Measurements from ENCODE around the gene LARP1B.

The LARP1B gene

DNA sequence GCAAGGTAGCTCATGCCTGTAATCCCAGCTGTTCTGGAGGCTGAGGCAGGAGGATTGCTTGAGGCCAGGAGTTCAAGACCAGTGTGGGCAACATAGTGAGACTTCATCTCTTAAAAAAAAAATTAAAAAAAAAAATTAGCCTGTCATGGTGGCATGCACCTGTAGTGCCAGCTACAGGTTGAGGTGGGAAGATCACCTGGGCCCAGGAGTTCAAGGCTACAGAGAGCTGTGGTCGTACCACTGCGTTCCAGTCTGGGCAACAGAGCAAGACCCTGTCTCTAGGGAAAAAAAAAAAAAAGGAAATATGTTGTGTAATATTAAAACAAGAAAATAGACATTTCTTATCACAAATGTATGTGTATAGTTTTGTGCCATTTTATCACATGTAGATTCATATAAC, 97.8 kb downstream of the LARP1B start:
- Histone ChIP-seq H3K9ac (ENCODE audit: low read length) (no peak overlapping the region), H3K4me3 (ENCODE audit: low read length) (no peak overlapping the region), H3K27ac (ENCODE audit: low read length) (no peak overlapping the region), H3K4me2 (ENCODE audit: low read length) (no peak overlapping the region), H3K27me3 (ENCODE audit: low read depth, low read length) (no peaks in the 10 kb centered on the region), H3K4me1 (ENCODE audit: low read length) (no peaks in the 10 kb centered on the region), H3K79me2 (ENCODE audit: low read length) (no peaks in the 10 kb centered on the region), H2AFZ (ENCODE audit: low read depth, low read length) (no peak overlapping the region), H3K9me3 (ENCODE audit: insufficient read depth, low read length) (no peaks in the 10 kb centered on the region), H3K36me3 (replicated peaks; ENCODE audit: low read depth, low read length) (peaks cover 10% of the 10 kb centered on the region), H4K20me1 (ENCODE audit: insufficient read depth, low read length) (0 out of 2 replicates have a peak, but pooled peaks cover 5% of the 10 kb centered on the region)
- TF ChIP-seq, protein P1, sequence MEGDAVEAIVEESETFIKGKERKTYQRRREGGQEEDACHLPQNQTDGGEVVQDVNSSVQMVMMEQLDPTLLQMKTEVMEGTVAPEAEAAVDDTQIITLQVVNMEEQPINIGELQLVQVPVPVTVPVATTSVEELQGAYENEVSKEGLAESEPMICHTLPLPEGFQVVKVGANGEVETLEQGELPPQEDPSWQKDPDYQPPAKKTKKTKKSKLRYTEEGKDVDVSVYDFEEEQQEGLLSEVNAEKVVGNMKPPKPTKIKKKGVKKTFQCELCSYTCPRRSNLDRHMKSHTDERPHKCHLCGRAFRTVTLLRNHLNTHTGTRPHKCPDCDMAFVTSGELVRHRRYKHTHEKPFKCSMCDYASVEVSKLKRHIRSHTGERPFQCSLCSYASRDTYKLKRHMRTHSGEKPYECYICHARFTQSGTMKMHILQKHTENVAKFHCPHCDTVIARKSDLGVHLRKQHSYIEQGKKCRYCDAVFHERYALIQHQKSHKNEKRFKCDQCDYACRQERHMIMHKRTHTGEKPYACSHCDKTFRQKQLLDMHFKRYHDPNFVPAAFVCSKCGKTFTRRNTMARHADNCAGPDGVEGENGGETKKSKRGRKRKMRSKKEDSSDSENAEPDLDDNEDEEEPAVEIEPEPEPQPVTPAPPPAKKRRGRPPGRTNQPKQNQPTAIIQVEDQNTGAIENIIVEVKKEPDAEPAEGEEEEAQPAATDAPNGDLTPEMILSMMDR (IDR thresholded peaks at IDR 0.05; ENCODE audit: low read depth, low read length) = no peak
- no peak for TF ChIP-seq EZH2phosphoT487 (IDR thresholded peaks at IDR 0.05; ENCODE audit: low read depth)

DNA sequence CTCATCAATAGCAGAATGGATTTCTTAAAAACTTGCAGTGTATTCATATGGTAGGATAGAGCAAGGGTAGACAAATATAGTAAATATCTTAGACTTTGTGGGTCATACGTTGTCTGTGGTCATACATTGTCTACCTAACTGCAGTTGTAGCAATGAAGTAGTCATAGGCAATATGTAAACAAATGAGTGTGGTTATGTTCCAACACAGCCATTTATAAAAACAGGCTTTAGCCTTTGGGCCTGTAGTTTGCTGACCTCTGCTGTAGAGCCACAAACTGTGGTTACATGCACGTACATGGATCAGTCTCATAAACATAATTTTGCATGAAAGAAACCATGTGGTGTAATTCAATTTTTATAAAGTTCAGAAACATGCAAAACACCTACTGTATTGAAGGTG, 98.9 kb downstream of the LARP1B start:
- H2AFZ ChIP-seq (ENCODE audit: low read depth, low read length) = no peak overlapping the region
- no peak for TF ChIP-seq EZH2phosphoT487 (IDR thresholded peaks at IDR 0.05; ENCODE audit: low read depth)
- TF ChIP-seq, protein P1 (IDR thresholded peaks at IDR 0.05; ENCODE audit: low read depth, low read length) = no peak
- no peaks in the 10 kb centered on the region for H3K4me1 ChIP-seq (ENCODE audit: low read length)
- 0 out of 2 replicates have a peak, but pooled peaks cover 5% of the 10 kb centered on the region for H4K20me1 ChIP-seq (ENCODE audit: insufficient read depth, low read length)
- H3K9me3 ChIP-seq (ENCODE audit: insufficient read depth, low read length) = no peaks in the 10 kb centered on the region
- H3K4me2 ChIP-seq (ENCODE audit: low read length) = no peak overlapping the region
- H3K36me3 ChIP-seq (replicated peaks; ENCODE audit: low read depth, low read length) = peaks cover 10% of the 10 kb centered on the region
- no peak overlapping the region for H3K4me3 ChIP-seq (ENCODE audit: low read length)
- H3K27ac ChIP-seq (ENCODE audit: low read length) = no peak overlapping the region
- H3K79me2 ChIP-seq (ENCODE audit: low read length) = no peaks in the 10 kb centered on the region
- H3K27me3 ChIP-seq (ENCODE audit: low read depth, low read length) = no peaks in the 10 kb centered on the region
- no peak overlapping the region for H3K9ac ChIP-seq (ENCODE audit: low read length)

DNA sequence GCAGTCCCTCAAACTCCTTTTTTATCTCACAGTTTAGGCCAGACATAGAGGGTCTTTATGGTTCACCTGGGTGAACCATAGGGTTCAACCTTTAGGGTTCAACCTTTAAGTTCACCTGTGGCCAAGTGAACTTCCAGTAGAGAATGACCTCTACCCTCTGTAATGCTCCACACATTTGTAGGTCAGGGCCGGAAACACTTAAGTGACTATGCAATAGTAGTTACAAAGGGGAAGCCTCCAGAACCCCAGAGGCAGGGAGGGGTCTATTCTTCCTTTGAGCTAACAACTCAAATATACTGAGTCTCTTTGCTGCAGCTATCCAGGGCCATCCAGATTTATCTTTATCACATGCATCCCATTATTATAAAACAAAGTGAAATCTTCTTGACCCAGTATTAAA, 100.0 kb downstream of the LARP1B start:
- Histone ChIP-seq H3K36me3 (replicated peaks; ENCODE audit: low read depth, low read length) (peaks cover 4% of the 10 kb centered on the region), H3K4me2 (ENCODE audit: low read length) (no peak overlapping the region), H3K9ac (ENCODE audit: low read length) (no peak overlapping the region), H2AFZ (ENCODE audit: low read depth, low read length) (no peak overlapping the region), H3K27me3 (ENCODE audit: low read depth, low read length) (no peaks in the 10 kb centered on the region), H3K27ac (ENCODE audit: low read length) (no peak overlapping the region), H3K9me3 (ENCODE audit: insufficient read depth, low read length) (no peaks in the 10 kb centered on the region), H3K4me3 (ENCODE audit: low read length) (no peak overlapping the region), H4K20me1 (ENCODE audit: insufficient read depth, low read length) (0 out of 2 replicates have a peak, but pooled peaks cover 5% of the 10 kb centered on the region), H3K79me2 (ENCODE audit: low read length) (no peaks in the 10 kb centered on the region), H3K4me1 (ENCODE audit: low read length) (no peaks in the 10 kb centered on the region)
- no peak for TF ChIP-seq EZH2phosphoT487 (IDR thresholded peaks at IDR 0.05; ENCODE audit: low read depth)
- TF ChIP-seq, protein P1 (IDR thresholded peaks at IDR 0.05; ENCODE audit: low read depth, low read length) = no peak

DNA sequence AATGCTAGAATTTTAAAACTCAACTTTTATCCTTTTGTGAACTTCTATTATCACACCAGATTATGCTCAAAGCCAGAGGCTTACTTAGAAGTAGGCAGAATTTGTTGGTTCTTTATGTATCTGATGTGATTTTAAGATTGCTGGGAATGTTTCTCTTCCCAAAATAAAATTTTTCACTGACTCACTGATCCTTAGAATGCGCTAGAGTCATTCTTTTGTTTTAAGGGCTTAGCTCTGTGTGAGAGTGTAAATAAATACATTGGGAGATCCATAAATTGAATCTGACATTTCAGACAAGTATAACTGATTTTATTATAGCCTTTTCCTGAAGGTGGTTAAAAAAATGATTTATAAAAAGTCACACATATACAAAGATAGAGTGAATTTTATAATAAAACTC, 101.3 kb downstream of the LARP1B start:
- Histone ChIP-seq H3K9ac (ENCODE audit: low read length) (no peak overlapping the region), H3K36me3 (replicated peaks; ENCODE audit: low read depth, low read length) (peaks cover under 1% of the 10 kb centered on the region), H4K20me1 (ENCODE audit: insufficient read depth, low read length) (0 out of 2 replicates have a peak, but pooled peaks cover 5% of the 10 kb centered on the region), H3K9me3 (ENCODE audit: insufficient read depth, low read length) (no peaks in the 10 kb centered on the region), H2AFZ (ENCODE audit: low read depth, low read length) (no peak overlapping the region), H3K27me3 (ENCODE audit: low read depth, low read length) (no peaks in the 10 kb centered on the region), H3K4me1 (ENCODE audit: low read length) (no peaks in the 10 kb centered on the region), H3K4me2 (ENCODE audit: low read length) (no peak overlapping the region), H3K4me3 (ENCODE audit: low read length) (no peak overlapping the region), H3K79me2 (ENCODE audit: low read length) (no peaks in the 10 kb centered on the region), H3K27ac (ENCODE audit: low read length) (no peak overlapping the region)
- TF ChIP-seq EZH2phosphoT487 (IDR thresholded peaks at IDR 0.05; ENCODE audit: low read depth) = no peak
- TF ChIP-seq, protein P1 (IDR thresholded peaks at IDR 0.05; ENCODE audit: low read depth, low read length) = no peak

All from OCI-LY3 (cell line).